ENCODE results near the gene ASB7.
"Not testable (repeated sequence)": the region's sequence is repeated elsewhere in the genome, so short reads cannot be mapped to it uniquely, and the experiment has no call there.

The ASB7 gene

GRCh38 chr15:100651253-100651652 is 48.9 kb downstream of the ASB7 start:
- no peak for DNase-seq (ENCODE audit: low read depth)

DNA sequence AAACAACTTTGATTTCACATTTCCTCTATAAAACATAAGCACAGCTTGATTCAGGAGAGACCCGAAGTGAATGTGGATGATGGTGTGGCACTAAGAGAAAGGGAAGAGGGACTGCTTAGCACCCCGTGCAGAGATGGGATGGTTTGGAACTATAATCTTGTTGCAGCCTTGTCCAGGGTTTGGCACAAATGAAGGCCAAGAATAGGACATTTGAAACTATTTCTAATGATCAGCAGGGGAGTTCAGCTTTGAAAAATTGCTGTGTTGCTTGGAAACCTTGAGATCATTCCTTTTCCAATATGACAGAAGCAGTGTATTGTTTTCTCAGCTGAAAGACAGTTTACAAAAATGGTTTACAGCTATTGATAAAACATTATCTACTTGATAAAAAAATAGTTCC is 49.7 kb downstream of the ASB7 start:
- DNase-seq (ENCODE audit: low read depth): no peak

GRCh38 chr15:100653608-100654007 is 51.2 kb downstream of the ASB7 start:
- DNase-seq (ENCODE audit: low read depth): no peak

DNA sequence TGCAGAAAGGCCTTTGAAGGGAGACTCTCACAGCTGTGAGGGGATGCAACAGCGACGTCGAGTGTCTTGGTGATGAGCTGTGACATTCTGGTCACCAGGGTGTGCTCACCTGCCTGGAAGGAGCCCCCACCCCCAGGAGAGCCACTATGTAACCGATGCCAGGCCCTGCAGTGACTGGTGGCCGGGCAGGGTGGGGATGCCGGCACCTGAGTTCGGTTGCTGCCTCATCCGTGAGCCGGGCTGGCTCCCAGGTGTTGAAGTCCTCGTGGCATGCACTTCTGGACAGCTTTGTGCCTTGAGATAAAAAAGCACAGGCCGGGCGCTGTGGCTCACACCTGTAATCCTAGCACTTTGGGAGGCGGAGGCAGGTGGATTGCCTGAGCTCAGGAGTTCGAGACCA is 56.5 kb downstream of the ASB7 start:
- no peak for DNase-seq (ENCODE audit: low read depth)

- DNase-seq (ENCODE audit: low read depth): no peak
Measured at GRCh38 chr15:100661156-100661555, 58.8 kb downstream of the ASB7 start.

- DNase-seq (ENCODE audit: low read depth): no peak
Measured at GRCh38 chr15:100663086-100663914, 60.9 kb downstream of the ASB7 start.

DNA sequence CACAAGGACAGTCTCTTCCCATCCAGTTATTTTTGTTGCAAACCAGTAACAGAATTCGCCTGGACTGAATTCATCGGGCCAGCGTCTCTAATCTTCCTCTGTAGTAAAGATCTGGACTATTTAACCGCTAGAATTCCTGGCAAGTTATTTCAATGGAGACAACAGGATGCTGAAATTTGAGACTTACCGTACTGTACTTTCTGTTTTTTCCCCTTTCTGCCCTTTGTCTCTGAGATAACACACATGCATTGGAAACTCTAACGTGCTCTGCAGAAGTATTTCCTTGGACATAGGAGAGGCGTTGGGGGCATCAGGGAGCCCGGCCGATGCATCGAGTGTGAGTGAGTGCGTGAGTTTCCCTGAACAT is 61.5 kb downstream of the ASB7 start:
- DNase-seq (ENCODE audit: low read depth): peak; percentile 70

DNA sequence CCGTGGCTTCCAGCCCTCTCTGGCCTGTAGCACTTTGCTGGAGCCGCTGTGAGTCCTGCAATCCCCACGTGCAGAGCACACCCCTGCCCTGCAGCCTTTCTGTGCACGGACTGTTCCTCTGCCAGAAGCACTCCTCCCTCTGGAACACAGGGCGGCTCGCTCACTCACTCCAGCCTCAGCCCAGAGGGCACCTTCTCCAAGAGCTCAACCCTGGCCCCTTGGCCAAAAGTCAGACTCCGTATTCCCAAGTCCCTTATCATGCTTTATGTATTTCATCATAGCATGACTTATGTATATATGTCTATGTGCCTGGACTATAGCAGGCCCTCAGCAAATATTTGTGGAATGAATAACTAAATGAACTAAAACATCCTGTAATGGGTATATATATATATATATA is 63.2 kb downstream of the ASB7 start:
- DNase-seq (ENCODE audit: low read depth): peak; percentile 55

DNA sequence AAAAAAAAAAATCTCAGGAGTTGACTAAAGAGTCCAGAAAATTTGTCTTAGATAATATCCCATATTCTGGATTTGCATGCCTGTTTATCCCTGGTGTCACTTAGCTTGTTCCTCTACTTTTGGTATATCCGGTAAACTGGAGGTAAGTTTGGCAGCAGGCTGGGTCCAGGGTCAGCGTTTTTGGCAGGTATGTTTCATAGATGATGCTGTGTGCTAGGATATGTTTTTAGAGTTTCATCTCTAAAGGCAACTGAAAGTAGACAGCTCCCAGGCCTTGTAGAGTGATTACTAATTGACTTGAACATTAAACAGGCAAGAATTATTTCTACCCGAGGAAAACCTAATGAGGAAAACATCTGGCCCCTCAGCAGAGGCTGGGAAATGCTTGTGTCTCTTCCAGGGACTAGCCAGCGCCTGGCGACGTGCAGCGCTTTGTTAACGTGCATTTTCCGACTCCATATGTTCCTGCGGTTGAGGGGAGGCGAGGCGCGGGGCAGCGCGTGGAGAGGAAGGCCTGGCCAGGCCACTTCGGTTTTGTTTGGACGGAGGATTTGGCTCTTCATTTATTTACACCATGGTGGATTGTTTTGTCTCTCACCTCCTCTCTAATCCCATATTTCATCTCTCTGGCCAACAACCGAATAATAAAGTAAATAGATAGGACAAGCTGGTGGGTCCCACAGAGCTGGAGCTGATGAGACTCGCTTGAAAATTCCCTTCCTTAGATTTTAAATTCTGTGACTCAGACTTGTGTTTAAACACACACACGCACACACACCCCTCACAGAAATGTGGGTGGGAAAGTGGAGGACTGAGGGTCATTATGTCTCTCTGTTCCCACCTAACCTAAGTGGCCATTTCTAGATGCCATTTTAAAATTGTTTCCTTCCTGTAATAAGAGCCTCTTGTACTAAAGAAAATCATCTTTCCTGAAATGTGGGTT is 65.3 kb downstream of the ASB7 start:
- DNase-seq (ENCODE audit: low read depth): peak; percentile 60

DNA sequence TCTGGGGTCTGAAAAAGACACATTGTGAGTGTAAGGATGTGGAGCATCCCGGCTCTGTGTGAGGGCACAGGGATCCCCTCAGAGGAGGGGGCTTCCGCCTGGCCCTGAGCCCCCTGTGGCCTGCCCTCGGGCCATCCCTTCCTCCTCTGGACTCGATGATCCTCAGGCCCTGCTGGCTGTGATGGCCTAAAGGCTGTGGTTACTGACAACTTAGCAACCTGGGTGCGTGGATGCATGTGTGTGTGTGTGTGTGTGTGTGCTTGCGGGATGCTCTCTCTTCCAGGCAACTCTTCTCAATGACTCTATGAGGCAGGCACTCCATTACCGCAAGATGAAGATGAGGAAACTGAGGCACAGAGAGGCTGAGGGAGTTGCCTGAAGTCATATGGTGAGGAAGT is 66.0 kb downstream of the ASB7 start:
- no peak for DNase-seq (ENCODE audit: low read depth)

DNA sequence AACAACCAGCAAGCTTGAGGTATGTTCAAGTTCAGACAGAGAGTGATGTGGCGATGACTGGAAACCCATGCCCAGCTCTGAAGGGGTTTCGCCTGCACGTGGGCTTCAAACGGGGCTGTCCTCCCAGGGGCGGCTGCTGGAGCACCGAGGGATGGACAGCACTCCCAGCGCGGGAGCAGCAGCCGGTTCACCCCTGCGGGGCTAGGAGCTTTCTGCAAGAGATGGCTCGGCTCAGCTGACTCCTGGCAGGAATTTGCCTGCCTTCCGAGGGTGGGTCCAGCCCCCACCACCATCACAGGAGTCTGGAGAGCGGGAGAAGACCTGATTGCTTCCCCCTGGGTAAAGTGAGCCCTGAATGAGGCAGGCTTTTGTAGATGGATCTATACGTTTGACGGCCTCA is 66.9 kb downstream of the ASB7 start:
- DNase-seq (ENCODE audit: low read depth): no peak

- DNase-seq (ENCODE audit: low read depth): no peak
Measured at GRCh38 chr15:100670505-100671021, 68.2 kb downstream of the ASB7 start.

- DNase-seq (ENCODE audit: low read depth): no peak
Measured at GRCh38 chr15:100671124-100671680, 68.8 kb downstream of the ASB7 start.

DNA sequence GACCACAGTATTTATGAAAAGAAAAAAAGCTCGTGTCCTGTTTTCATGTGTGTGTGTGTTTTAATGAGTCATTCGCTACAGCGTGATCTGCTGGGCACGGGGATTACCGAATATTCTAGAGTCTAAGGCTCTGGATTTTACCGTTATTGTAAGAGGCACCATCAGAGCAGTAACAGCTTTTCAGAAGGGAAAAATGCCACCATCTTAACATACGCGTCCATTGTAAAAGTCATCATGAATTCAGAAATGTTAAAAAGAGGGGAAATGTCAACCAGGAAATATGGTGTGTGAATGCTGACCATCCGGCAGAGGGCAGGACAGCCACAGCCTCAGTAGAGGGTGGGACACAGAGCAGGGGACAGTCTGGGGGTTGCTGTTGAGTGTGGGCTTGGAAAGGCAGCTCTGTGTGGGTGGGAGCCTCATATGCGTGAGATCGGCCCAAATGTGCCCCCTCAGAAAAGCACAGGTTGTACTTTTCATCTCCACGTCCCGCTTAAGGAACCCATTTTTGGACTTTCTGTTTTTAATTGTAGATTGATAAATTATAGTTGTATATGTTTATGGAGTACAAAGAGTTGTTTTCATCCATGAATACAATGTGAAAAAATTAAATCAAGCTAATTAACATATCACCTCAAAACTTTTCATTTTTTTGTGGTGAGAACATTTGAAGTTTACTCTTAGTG is 69.6 kb downstream of the ASB7 start:
- peak; percentile 61 for DNase-seq (ENCODE audit: low read depth)

- no peak for DNase-seq (ENCODE audit: low read depth)
Measured at GRCh38 chr15:100672959-100673358, 70.6 kb downstream of the ASB7 start.

DNA sequence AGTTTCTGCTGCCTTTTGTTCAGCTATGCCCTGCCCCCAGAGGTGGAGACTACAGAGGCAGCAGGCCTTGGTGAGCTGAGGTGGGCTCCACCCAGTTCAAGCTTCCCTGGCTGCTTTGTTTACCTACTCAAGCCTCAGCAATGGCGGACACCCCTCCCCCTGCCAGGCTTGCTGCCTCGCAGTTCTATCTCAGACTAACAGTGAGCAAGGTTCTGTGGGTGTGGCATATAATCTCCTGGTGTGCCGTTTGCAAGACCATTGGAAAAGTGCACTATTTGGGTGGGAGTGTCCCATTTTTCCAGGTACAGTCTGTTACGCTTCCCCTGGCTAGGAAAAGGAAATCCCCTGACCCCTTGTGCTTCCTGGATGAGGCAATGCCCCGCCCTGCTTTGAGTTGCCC is 76.8 kb downstream of the ASB7 start:
- not testable (repeated sequence) for DNase-seq (ENCODE audit: low read depth)

- DNase-seq (ENCODE audit: low read depth): no peak
Measured at GRCh38 chr15:100680726-100681125, 78.3 kb downstream of the ASB7 start.

DNA sequence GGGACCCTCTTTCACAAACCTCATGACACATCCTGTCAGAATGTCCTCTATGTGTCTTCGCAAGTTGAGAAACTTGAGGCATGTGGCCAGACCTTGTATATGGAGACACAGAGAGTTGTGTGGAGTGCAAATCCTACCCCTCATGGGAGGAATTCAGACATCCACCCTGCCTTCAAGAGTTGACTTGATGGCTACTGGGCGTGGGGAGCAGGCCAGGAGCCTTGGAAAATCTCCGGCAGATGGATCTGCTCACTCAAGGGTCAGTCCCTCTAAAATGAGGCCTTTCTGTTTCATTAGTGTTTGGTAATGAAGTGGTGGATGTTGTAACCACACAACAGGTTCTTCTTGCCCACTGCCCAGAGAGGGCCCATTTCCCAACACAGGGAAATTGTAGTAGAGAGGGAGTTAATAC is 79.0 kb downstream of the ASB7 start:
- DNase-seq (ENCODE audit: low read depth): no peak

- DNase-seq (ENCODE audit: low read depth): no peak
Measured at GRCh38 chr15:100682468-100682867, 80.1 kb downstream of the ASB7 start.

DNA sequence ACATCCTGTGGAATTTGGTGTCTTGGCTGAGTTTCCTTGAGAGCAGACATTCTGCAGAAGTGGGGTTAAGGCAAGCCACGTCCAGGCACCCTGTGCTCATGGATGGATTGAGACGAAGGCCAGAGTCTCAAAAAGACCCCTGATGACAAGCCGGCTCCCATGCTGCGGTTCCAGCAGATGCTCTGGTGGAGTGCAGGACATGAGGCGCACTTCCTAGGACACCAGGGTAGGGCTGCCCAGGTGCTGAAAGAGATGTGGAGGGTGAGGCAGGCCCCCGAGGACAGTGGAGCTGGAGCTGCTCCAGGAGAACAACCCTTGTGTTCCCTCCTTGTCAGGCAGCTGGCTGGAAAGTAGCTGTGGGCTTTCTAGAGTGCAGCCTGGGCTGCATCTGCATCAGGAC is 81.0 kb downstream of the ASB7 start:
- no peak for DNase-seq (ENCODE audit: low read depth)

DNA sequence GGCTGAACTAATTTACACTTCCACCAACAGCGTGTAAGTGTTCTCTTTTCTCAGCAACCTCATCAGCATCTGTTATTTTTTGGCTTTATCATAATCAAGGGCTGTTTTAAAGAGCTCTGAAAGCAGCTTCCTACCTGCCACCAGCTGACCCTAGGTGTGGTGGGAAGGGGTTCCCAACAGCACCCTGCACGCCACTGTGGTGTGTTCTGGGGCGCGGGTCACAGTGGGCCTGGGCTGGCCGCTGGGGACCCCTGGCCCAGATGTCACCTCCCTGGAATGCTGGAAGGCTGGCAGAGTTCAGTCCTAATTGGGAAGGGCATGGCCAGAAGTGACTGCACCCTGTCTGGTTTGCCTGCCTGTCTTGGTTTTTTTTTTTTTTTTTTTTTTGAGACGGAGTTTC is 82.2 kb downstream of the ASB7 start:
- no peak for DNase-seq (ENCODE audit: low read depth)

Measured in amniotic epithelial cell (primary cell).